Stomach (tissue), 4 donors: ENCODE results near the gene GABRG3.

Experiments
- CTCF ChIP-seq, 7 experiments: fragments of 450-650 bp in 4 of 7; fragments of 200-600 bp in 3 of 7; sonication (generic) in 3 of 7; IDR thresholded peaks; one replicate each; pipeline ENCODE4 v1.5.1; 2016 to 2019; ENCODE audit warnings: antibody characterized with exemption in 7 of 7, control low read depth in 2 of 7, mild to moderate bottlenecking in 1 of 7
- EP300 ChIP-seq: sonication (generic); formaldehyde crosslinking; IDR thresholded peaks from one replicate; pipeline ENCODE4 v1.6.1; 2017; ENCODE audit warnings: antibody characterized with exemption
- POLR2A ChIP-seq, 4 donors: fragments of 450-650 bp; IDR thresholded peaks; one replicate each; pipeline ENCODE4 v1.6.1; 2016; ENCODE audit warnings: antibody characterized with exemption in 4 of 4, control low read depth in 2 of 4, mild to moderate bottlenecking in 1 of 4, moderate library complexity in 1 of 4
- POLR2AphosphoS5 ChIP-seq, 3 donors: sonication (generic); formaldehyde crosslinking; IDR thresholded peaks; one replicate each; pipeline ENCODE4 v1.6.1; 2016; ENCODE audit warnings: antibody characterized with exemption in 3 of 3

GRCh38 chr15:27382361-27383025 is 411.5 kb downstream of the GABRG3 start:
- TF ChIP-seq POLR2A (IDR thresholded peaks at IDR 0.05) (no peak), CTCF (IDR thresholded peaks at IDR 0.05) (no peak), EP300 (no peak), POLR2AphosphoS5 (IDR thresholded peaks at IDR 0.05) (no peak)
